ENCODE data around the gene GTF3C1.
"Not testable (repeated sequence)": the region's sequence is repeated elsewhere in the genome, so short reads cannot be mapped to it uniquely, and the experiment has no call there.

Gene GTF3C1, protein sequence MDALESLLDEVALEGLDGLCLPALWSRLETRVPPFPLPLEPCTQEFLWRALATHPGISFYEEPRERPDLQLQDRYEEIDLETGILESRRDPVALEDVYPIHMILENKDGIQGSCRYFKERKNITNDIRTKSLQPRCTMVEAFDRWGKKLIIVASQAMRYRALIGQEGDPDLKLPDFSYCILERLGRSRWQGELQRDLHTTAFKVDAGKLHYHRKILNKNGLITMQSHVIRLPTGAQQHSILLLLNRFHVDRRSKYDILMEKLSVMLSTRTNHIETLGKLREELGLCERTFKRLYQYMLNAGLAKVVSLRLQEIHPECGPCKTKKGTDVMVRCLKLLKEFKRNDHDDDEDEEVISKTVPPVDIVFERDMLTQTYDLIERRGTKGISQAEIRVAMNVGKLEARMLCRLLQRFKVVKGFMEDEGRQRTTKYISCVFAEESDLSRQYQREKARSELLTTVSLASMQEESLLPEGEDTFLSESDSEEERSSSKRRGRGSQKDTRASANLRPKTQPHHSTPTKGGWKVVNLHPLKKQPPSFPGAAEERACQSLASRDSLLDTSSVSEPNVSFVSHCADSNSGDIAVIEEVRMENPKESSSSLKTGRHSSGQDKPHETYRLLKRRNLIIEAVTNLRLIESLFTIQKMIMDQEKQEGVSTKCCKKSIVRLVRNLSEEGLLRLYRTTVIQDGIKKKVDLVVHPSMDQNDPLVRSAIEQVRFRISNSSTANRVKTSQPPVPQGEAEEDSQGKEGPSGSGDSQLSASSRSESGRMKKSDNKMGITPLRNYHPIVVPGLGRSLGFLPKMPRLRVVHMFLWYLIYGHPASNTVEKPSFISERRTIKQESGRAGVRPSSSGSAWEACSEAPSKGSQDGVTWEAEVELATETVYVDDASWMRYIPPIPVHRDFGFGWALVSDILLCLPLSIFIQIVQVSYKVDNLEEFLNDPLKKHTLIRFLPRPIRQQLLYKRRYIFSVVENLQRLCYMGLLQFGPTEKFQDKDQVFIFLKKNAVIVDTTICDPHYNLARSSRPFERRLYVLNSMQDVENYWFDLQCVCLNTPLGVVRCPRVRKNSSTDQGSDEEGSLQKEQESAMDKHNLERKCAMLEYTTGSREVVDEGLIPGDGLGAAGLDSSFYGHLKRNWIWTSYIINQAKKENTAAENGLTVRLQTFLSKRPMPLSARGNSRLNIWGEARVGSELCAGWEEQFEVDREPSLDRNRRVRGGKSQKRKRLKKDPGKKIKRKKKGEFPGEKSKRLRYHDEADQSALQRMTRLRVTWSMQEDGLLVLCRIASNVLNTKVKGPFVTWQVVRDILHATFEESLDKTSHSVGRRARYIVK (N-terminal part only)

GRCh38 chr16:27549746-27550581 is at the start of gene GTF3C1, which contains the start of gene KATNIP:
Gene GTF3C1 (minus strand): TSS chr16:27549913. CDS start chr16:27549890, 23 bp downstream.
Gene KATNIP (plus strand): TSS chr16:27550144. CDS start chr16:27550171, 27 bp downstream.
- peak; percentile 98 for DNase-seq (ENCODE audit: low read depth)

DNA sequence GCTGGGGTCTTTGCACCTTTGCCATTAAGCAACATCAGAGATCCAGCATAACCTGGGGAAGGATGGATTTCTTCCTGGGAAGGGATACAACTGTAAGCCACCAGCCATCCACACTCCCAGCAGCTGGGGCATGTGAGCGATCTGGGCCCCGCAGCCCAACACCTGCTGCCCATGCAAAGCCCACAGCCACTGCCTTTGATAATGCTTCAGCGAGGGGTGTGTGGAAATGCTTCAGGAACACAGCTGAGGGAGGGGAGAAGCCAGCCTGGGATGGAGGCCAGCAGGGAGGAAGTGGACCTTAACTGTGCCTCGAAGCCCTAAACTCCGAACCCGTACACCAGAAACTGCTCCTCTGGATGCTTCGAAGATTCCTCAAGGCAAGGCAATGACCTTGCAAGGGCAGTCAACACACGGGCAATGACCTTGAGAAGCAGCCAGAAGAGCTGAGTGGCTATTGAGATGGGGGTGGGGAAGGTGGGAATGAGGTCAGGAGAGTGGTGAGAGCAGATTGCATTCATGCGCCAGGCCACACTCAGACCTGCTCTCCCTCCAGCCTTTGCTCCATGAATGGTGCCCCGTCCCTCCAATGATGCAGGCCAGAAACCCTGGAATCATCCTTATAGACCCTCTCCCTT is 49.3 kb upstream of the GTF3C1 start:
- DNase-seq (ENCODE audit: low read depth) = no peak

DNA sequence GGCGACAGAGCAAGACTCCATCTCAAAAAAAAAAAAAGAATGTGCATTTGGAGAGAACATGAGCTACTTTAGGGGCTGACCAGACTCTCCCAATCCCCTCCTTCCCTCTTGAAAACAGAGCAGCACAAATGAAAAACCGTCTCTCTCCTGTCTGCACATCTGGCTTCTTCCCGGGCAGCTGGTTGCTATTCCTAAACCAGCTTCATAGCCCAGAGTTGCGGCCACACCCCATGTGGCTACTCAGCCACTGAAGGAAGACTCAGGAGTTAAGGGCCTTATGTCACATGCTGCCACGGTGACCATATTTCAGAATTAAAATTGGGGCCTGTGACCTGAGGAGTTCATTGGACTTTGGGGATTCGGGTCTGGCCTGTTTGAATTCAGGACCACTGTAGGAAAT is 48.5 kb upstream of the GTF3C1 start:
- DNase-seq (ENCODE audit: low read depth) = no peak

GRCh38 chr16:27597361-27597760 is 47.6 kb upstream of the GTF3C1 start:
- no peak for DNase-seq (ENCODE audit: low read depth)

DNA sequence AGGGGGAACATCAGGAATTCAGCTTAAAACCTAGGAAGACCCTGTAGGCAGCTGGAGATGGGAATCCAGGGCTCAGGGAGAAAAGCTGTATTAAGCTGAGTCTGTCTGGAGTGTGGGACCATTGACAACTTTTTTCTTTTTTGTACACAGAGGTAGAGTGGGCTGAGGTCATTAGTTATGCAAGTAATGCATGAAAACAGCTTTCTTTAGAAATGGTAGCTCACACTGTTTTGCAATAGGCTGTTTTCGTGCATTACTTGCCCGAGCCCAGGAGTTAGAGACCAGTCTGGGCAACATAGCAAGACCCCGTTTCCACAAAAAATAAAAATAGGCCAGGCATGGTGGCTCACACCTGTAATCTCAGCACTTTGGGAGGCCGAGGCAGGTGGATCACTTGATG is 46.7 kb upstream of the GTF3C1 start:
- DNase-seq (ENCODE audit: low read depth) = no peak

- DNase-seq (ENCODE audit: low read depth) = no peak
Observed at GRCh38 chr16:27595993-27596392, 46.3 kb upstream of the GTF3C1 start.

DNA sequence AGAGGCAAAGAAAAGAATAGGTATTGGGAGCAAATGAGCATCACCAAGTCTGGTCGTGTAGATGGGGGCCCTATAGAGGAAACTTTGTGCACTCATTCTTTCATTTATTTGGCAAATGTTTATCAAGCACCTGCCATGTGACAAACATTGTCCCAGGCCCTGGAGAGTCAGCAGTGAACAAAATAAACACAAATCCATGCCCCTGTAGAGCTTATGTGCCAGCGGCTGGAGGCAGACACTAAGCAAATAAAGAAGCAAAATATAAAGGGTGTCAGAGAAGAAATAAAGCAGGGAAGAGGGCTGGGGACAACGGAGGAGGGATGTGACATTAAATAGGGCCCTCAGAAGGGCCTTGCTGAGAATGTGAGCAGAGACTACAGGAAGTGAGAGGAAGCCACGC is 45.8 kb upstream of the GTF3C1 start:
- no peak for DNase-seq (ENCODE audit: low read depth)

DNA sequence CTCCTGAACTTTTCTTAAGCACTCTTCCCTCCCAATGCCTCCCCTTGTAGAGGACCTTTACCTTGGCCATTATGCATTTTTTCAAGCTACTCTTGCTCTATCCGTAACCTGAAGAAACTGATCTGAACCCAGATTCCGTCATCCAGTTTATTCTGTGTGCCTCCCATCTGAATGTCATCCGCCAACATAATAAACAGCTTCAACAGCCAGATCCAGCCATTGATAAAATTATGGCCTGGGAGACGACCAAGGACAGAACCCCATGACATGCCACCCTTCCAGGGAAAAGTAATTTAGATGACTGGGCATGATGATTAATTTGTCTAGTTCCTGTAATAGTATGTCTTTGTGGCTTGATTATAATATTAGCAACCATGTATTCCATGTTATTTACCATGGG is 42.1 kb upstream of the GTF3C1 start:
- DNase-seq (ENCODE audit: low read depth) = no peak

DNA sequence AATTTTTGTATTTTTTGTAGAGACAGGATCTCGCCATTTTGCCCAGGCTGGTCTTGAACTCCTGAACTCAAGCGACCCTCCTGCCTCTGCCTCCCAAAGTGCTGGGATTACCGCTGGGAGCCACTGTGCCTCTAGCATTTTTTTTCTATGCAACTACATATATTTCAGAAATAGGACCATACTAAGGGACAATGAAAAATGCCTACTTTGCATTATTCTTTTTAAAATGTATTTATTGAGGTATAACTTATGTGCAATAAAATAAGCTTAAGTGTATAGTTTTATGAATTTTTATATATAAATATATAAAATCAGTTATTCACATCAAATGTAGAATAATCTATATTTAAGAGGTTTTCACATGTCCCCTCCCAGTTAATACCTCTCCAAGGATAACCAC is 38.3 kb upstream of the GTF3C1 start:
- DNase-seq (ENCODE audit: low read depth) = no peak

GRCh38 chr16:27586711-27587110 is 37.0 kb upstream of the GTF3C1 start:
- DNase-seq (ENCODE audit: low read depth) = no peak

DNA sequence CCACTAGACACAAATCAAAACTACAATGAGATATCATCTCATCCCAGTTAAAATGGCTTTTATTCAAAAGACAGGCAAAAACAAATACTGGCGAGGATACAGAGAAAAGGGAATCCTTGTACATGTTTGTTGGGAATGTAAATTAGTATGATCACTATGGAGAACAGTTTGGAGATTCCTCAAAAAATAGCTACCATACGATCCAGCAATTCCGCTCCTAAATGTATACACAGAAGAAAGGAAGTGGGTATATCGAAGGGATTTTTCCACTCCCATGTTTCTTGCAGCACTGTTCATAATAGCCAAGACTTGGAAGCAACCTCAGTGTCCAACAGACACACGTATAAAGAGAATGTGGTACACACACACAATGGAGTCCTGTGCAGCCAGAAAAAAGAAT is 35.5 kb upstream of the GTF3C1 start:
- no peak for DNase-seq (ENCODE audit: low read depth)

- DNase-seq (ENCODE audit: low read depth) = no peak
Observed at GRCh38 chr16:27583634-27584033, 33.9 kb upstream of the GTF3C1 start.

GRCh38 chr16:27582883-27583282 is 33.2 kb upstream of the GTF3C1 start:
- no peak for DNase-seq (ENCODE audit: low read depth)

DNA sequence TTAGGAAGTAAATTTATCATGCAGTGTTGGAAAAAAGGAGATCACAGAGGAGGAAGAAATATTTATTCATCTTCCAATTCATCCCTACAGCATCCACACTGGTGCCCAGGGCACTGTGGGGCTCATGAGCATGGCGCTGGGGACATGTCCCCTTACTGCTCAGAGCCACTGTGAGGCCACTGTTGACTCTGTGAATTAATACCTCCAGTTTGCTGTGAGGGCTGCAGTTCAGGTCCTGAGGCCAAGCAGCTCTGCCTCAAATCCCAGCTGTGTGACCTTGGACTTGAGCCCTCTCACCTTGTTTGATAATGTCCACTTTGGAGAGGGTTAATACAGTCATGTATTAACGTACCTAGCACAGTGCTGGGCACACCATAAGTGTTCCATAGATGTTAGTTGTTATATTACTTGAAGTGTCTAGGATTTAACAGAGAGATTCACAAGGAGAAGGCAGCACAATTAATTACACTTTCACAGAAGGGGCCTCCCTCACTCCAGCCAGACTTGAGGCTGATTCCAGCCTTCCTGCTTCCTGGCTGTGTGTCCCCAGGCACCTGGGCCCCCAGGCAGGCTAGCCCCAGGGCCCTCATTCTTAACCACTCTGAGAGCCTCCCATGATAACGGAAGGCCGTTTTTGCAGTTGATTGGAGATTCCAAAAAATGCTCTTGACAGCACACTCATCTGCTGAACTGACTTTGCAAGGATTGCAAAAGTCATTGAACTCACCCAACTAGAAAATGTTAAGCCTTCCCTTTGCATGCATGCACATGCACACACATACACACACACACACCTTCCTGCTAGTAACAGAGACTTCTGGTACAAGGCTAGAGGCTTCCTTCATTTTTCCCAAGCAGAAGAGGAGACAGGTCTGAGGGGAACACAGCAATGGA is 29.6 kb upstream of the GTF3C1 start:
- peak; percentile 22 for DNase-seq (ENCODE audit: low read depth)

- no peak for DNase-seq (ENCODE audit: low read depth)
Observed at GRCh38 chr16:27576729-27577128, 27.0 kb upstream of the GTF3C1 start.

- peak; percentile 46 for DNase-seq (ENCODE audit: low read depth)
Observed at GRCh38 chr16:27572711-27573110, 23.0 kb upstream of the GTF3C1 start.

DNA sequence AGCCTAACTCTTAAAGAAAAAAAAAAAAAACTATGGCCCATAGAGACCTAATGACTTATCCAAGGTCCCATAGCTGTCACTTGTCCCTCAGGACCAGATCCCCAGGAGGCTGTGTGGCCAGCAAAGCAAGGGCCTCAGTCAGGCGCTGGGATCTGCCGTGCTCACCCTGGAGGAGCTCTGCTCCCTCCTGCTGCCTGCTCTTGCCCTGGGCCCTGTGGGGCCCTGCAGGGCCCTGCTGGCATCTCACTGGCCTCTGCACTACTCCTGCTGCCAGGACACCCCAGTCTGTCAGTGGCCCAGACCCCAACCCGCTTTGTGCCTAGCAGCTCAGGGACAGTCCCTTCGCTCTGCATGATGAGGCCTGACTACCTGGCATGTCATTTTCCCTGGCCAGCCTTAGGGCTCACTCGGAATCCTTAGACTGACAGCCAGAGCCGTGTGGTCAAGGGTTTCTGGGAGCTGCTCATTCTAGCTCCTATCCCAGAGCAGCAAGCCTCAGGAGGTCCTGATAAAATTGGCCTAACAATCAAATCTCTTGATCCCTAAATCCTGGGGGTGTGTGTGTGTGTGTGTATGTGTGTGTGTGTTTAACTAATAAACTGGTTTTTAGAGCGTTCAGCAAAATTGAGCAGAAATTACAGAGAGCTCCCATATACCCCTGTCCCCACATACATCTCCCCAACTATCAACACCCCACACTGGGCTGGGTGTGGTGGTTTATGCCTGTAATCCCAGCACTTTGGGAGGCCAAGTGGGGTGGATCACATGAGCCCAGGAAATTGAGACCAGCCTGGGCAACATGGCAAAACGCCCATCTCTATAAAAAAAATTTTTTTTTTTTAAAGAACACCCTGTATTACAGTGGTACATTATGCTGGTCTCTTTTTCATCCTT is 22.0 kb upstream of the GTF3C1 start:
- DNase-seq (ENCODE audit: low read depth) = no peak

DNA sequence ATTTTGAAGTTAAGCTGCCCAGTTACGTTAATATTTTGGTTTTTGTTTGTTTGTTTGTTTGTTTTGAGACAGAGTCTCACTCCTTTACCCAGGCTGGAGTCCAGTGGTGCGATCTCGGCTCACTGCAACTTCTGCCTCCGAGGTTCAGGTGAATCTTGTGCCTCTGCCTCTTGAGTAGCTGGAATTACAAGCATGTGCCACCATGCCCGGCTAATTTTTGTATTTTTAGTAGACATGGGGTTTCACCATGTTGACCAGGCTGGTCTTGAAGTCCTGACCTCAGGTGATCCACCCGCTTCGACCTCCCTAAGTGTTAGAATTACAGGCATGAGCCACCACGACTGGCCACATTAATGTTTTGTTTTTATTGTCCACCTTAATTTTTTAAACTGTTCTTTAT is 21.3 kb upstream of the GTF3C1 start:
- not testable (repeated sequence) for DNase-seq (ENCODE audit: low read depth)

- DNase-seq (ENCODE audit: low read depth) = peak; percentile 4
Observed at GRCh38 chr16:27568077-27568476, 18.4 kb upstream of the GTF3C1 start.
